ENCODE measurements around the gene CHKA. TPM values are rescaled to one million over a fixed set of nuclear protein-coding genes. Genes with fewer than 3 reads are reported as not detected.

CHKA gene
- polyA plus RNA-seq, 1 donor (not counting 4 experiments of a cell fraction or from before 2014, with no cell fraction given) = 7.1 TPM

DNA sequence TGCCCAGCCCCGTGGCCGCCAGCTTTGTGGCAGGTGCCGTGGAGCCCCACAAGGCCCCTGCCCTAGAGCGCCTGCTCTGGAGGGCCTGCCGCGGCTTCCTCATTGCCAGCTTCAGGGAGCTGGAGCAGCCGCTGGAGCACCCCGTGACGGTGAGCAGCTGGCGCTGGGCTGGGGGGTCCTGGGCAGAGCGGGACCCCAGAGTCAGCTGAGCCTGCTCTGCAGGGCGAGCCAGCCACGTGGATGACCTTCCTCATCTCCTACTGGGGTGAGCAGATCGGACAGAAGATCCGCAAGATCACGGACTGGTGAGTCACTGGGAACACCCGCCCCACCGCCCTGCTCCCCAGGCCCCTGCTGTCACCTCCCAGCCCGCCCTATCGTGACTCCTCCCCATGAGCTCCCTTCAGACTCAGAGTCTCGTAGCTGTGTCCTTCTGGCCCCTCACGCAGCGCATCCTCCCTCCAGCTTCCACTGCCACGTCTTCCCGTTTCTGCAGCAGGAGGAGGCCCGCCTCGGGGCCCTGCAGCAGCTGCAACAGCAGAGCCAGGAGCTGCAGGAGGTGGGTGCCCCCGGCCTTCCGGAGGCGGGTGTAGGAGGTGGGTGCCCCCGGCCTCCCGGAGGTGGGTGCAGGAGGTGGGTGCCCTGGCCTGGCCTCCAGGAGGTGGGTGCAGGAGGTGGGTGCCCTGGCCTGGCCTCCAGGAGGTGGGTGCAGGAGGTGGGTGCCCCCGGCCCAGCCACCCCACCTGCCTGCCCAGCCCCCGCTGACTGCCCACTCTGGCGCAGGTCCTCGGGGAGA is 77.6 kb downstream of the CHKA start:
- peaks cover 3% of the 10 kb centered on the region in 2 experiments for H3K36me3 ChIP-seq (ENCODE audit: control insufficient read depth in 2 of 2, extremely low read depth in 1 of 2, insufficient read depth in 2 of 2, low read length in 2 of 2)
- no peak overlapping the region for H3K9ac ChIP-seq (ENCODE audit: control insufficient read depth, extremely low read depth, insufficient read depth, low read length)
- DNase-seq (ENCODE audit: low read depth, low spot score) = no peak
- no peaks in the 10 kb centered on the region for H3K9me1 ChIP-seq (ENCODE audit: control insufficient read depth, extremely low read depth, insufficient read depth, low read length)
- dilution Hi-C loops (cut with MboI; ENCODE audit: extremely low pct_ligation_motif_present, low sequenced_read_pairs) = no loop called here
- no peak overlapping the region for H3K4me2 ChIP-seq (ENCODE audit: control insufficient read depth, extremely low read depth, insufficient read depth, low read depth, low read length)
- H2AFZ ChIP-seq (ENCODE audit: control insufficient read depth, low read length) = no peak overlapping the region
- peaks cover 11% of the 10 kb centered on the region for H3K4me1 ChIP-seq (ENCODE audit: control insufficient read depth, extremely low read depth, insufficient read depth, low read length)
- no peaks in the 10 kb centered on the region for H3K9me3 ChIP-seq (ENCODE audit: control insufficient read depth, low read depth, low read length)
- H3K79me2 ChIP-seq (ENCODE audit: control insufficient read depth, insufficient read depth, low read length) = peaks cover 5% of the 10 kb centered on the region
- FAIRE-seq = no peak
- no peaks in the 10 kb centered on the region for H4K20me1 ChIP-seq (ENCODE audit: control insufficient read depth, extremely low read depth, insufficient read depth, low read length)
- no peak overlapping the region for H3K27ac ChIP-seq (ENCODE audit: control insufficient read depth, insufficient read depth, low read length)
- H3K4me3 ChIP-seq (ENCODE audit: control insufficient read depth in 2 of 3, extremely low read depth in 1 of 3, insufficient read depth in 2 of 3, low read depth in 1 of 3, low read length in 3 of 3) = no peak overlapping the region
- TF ChIP-seq CTCF (optimal IDR thresholded peaks at IDR 0.05 in 1 of 3, IDR thresholded peaks at IDR 0.05 in 1 of 3, conservative IDR thresholded peaks at IDR 0.05 in 1 of 3; ENCODE audit: extremely low read depth in 1 of 3, insufficient read depth in 2 of 3, low read length in 3 of 3) (no peak), EZH2 (IDR thresholded peaks at IDR 0.05; ENCODE audit: low read length) (no peak)
- H3K27me3 ChIP-seq (ENCODE audit: control insufficient read depth, extremely low read depth, insufficient read depth, low read length) = no peaks in the 10 kb centered on the region

- Histone ChIP-seq H3K9me1 (ENCODE audit: control insufficient read depth, extremely low read depth, insufficient read depth, low read length) (no peaks in the 10 kb centered on the region), H3K4me3 (ENCODE audit: control insufficient read depth in 2 of 3, extremely low read depth in 1 of 3, insufficient read depth in 2 of 3, low read depth in 1 of 3, low read length in 3 of 3) (no peak overlapping the region), H3K9me3 (ENCODE audit: control insufficient read depth, low read depth, low read length) (no peaks in the 10 kb centered on the region), H4K20me1 (ENCODE audit: control insufficient read depth, extremely low read depth, insufficient read depth, low read length) (no peaks in the 10 kb centered on the region), H3K79me2 (ENCODE audit: control insufficient read depth, insufficient read depth, low read length) (peaks cover 5% of the 10 kb centered on the region), H3K4me1 (ENCODE audit: control insufficient read depth, extremely low read depth, insufficient read depth, low read length) (peaks cover 10% of the 10 kb centered on the region), H3K4me2 (ENCODE audit: control insufficient read depth, extremely low read depth, insufficient read depth, low read depth, low read length) (no peak overlapping the region), H3K27ac (ENCODE audit: control insufficient read depth, insufficient read depth, low read length) (no peak overlapping the region), H2AFZ (ENCODE audit: control insufficient read depth, low read length) (no peak overlapping the region), H3K27me3 (ENCODE audit: control insufficient read depth, extremely low read depth, insufficient read depth, low read length) (no peaks in the 10 kb centered on the region), H3K9ac (ENCODE audit: control insufficient read depth, extremely low read depth, insufficient read depth, low read length) (no peak overlapping the region), H3K36me3 (ENCODE audit: control insufficient read depth in 2 of 2, extremely low read depth in 1 of 2, insufficient read depth in 2 of 2, low read length in 2 of 2) (peaks cover 3% of the 10 kb centered on the region in 2 experiments)
- TF ChIP-seq CTCF (optimal IDR thresholded peaks at IDR 0.05 in 1 of 3, IDR thresholded peaks at IDR 0.05 in 1 of 3, conservative IDR thresholded peaks at IDR 0.05 in 1 of 3; ENCODE audit: extremely low read depth in 1 of 3, insufficient read depth in 2 of 3, low read length in 3 of 3) = no peak
- TF ChIP-seq EZH2 (IDR thresholded peaks at IDR 0.05; ENCODE audit: low read length) = no peak
- dilution Hi-C loops (cut with MboI; ENCODE audit: extremely low pct_ligation_motif_present, low sequenced_read_pairs) = no loop called here
- FAIRE-seq = no peak
- no peak for DNase-seq (ENCODE audit: low read depth, low spot score)
Observed at GRCh38 chr11:68043029-68043348, 78.2 kb downstream of the CHKA start.
